C4-2B (cell line): ENCODE data around the gene CHD5.

ENCODE experiments used
- H3K27ac ChIP-seq: fragments of 450-650 bp; 2 replicates; pipeline ENCODE4 v1.5.1; 2017
- CTCF ChIP-seq: fragments of 450-650 bp; conservative IDR thresholded peaks from 2 replicates; pipeline ENCODE4 v1.5.1; 2017; ENCODE audit warnings: mild to moderate bottlenecking
- ZFX ChIP-seq: fragments of 450-650 bp; IDR thresholded peaks from 2 replicates; pipeline ENCODE4 v1.6.1; 2017

CHD5 gene

GRCh38 chr1:6123816-6124215 is 56.3 kb downstream of the CHD5 start:
- no peak overlapping the region for H3K27ac ChIP-seq
- TF ChIP-seq CTCF, result no peak
- no peak for TF ChIP-seq ZFX

GRCh38 chr1:6123083-6123482 is 57.0 kb downstream of the CHD5 start:
- TF ChIP-seq ZFX (no peak), CTCF (no peak)
- no peak overlapping the region for H3K27ac ChIP-seq

- no peak overlapping the region for H3K27ac ChIP-seq
- TF ChIP-seq CTCF, result no peak
These were observed 58.3 kb downstream of the CHD5 start for GRCh38 chr1:6121651-6122370.

GRCh38 chr1:6121021-6121421 is 59.1 kb downstream of the CHD5 start:
- TF ChIP-seq ZFX, result no peak
- TF ChIP-seq CTCF, result no peak
- no peak overlapping the region for H3K27ac ChIP-seq

- no peak overlapping the region for H3K27ac ChIP-seq
- no peak for TF ChIP-seq ZFX
- TF ChIP-seq CTCF, result no peak
These were observed 61.7 kb downstream of the CHD5 start for GRCh38 chr1:6118415-6118814.

- no peak overlapping the region for H3K27ac ChIP-seq
- TF ChIP-seq CTCF (no peak), ZFX (no peak)
These were observed 62.5 kb downstream of the CHD5 start for GRCh38 chr1:6117624-6118023.

GRCh38 chr1:6117064-6117463 is 63.1 kb downstream of the CHD5 start:
- no peak for TF ChIP-seq ZFX
- no peak overlapping the region for H3K27ac ChIP-seq

- no peak overlapping the region for H3K27ac ChIP-seq
- TF ChIP-seq ZFX (no peak), CTCF (no peak)
These were observed 64.0 kb downstream of the CHD5 start for GRCh38 chr1:6116137-6116536.
